GM21737 (cell line): ENCODE data around the gene UPK2.

Source experiments
- ATAC-seq: cut with Tn5 transposase; IDR thresholded peaks from one replicate; pipeline ENCODE4 v1.9.1; 2021; ENCODE audit warnings: mild to moderate bottlenecking, moderate library complexity; ENCODE audit not compliant: unreplicated experiment

Gene UPK2

DNA sequence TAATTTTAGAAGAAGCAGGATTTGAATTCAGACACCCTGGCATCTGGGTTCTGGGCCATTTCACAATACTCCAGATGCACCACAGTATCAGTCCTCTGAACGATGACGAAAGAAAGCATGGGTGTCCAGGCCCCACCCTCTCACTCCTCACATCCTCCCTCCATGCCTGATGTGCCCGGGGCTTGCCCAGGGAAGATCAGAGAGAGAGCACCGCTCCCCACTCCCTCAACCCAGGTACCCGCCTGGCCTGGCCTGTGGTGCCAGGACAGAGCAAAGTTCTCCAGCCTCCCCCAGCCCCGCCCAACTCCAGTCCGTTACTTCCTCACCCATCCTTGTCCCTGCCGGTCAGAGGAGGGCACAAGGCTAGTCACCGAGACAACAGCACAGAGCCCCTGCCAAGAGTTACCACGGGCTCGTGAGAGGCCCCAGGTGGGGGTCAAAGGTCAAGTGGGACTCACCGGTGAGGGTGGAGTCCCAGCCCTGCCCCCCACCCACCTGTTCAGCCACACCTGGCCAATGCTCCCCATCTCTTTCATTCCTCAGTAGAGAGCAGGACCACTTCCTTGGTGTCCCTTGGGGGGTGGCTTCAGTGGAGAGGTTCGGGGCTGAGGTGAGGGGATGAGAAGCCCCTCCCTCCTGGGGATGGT lies 38.5 kb upstream of the UPK2 start:
- ATAC-seq = no peak

DNA sequence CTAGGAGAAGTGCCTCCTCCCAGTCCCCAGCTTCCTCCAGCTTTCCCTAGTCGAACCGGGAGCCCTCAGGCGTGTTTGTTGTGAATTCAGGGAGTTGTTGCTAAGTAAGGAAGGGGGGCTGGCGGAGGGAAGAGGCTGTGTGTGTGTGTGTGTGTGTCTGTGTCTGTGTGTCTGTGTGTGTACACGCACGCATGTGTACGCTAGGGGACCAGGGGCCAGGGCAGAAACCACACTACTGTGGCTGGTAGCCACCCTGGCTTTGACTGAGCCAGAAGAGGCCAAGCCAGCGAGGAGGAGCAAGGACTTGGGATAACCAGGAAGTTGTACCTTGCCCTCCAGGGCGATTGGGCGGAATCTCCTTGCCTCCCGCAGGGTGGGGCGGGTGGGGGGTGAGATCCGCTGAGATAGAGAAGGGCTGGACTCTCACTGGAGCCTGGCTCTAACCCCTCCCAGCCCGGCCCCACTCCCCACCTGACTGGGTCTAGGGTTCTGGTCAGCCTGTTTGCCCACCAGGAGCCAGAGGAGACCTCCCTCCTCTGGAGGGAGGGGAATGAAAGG lies 37.9 kb upstream of the UPK2 start:
- no peak for ATAC-seq

DNA sequence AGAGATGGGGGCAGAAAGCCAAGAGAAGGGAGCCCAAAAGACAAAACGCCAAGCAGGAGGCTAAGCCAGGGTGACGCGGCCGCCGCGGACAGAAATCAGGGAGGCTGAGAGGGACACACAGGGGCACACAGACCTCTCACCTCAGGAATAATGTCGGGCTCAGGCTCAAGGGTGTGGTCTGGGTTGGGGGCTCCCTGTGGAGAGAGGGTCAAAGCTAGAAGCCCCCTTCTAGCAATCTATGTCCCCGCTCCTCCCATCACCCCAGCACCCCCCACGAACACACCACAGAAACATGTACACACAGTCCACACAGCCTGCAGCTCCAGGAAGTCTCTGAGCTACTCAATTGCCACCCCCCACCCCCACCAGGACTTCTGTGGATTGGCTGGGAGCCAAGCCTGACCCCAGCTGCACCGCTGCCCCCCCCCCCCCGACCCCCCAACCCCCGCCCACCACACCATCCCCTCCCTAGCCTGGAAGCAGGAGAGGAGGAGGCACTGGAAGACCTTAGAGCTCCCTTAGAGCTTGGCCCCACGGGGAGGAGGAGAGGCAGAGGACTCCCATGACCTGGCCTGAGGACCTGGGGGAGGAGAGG lies 37.3 kb upstream of the UPK2 start:
- no peak for ATAC-seq

DNA sequence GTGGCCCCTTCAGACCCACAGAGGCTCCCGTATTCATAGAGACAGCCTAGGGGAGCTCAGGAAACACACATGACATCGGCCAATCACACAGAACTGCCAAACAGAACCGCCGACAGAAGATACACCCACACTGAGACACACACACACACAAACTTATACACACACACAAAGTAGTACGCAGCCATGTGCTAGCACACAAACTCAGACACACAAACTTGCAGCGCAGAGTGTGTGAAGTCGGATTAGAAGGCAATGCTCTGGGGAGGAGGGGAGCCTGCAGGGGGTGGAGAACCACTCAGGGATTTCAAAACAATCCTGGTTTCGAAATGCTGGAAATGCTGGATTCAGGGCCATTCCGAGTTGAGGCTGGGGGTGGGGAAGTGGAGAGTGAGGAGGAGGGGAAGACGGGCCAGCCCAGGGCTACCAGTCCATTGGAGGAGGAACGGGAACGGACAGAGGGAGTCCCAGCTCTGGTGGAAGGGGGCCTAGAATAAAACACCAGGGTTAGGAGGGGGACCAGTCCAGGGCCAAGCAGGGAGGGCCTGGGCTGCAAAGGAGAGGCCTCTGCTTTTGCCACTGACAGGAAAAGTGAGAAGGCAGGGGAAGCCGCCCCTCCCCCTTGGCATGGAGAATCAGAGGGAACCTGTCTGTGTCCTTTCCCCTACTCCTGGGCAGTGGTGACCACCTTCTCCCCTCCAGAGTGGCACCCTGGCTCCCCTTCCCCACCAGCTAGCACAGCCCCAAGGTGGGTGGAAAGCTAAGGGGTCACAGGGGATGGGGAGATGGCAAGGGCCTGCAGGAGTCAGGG lies 34.8 kb upstream of the UPK2 start:
- no peak for ATAC-seq

DNA sequence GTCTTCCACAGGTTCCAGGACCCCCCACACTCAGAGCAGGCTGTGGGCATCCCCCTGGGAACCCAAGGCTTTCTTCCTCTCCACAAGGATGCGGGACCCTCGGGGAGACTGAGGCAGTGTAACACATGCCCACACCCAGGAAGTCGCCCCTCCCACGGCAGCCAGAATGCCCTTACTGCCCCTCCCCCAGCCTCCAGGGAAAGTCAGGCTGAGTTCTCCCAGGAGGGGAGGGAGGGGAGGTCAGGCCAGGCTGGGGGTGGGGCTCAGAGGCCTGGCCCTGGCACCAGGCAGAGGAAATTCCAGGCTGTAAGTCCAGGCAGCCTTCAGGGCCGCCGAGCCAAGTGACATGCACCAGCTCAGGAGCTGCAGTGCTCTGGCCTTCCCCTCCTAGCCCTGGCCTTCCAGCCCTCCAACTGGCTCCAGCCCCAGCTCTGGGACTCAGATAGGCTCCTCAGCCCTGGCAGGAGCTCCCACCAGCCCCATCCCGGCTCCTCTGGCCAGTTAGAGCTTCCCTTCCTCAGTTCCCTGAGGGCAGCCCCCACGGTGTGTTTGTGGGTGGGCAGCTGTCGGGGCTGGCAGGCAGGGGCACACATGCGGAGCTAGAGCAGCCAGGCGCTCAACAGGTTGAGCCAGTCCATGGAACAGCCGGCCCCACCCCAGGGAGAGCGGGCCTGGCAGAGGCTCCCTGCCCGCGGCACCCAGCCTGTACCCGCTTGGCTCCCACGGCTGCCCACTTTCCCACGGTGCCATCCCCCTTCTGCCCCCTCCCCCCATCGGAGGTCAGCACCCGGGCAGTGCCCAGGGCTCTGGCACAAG lies 34.0 kb upstream of the UPK2 start:
- no peak for ATAC-seq

GRCh38 chr11:118922745-118923627 lies 33.1 kb upstream of the UPK2 start:
- no peak for ATAC-seq

- ATAC-seq = no peak
Measured at GRCh38 chr11:118923721-118924587, 32.1 kb upstream of the UPK2 start.

GRCh38 chr11:118924591-118925585 lies 31.2 kb upstream of the UPK2 start:
- no peak for ATAC-seq

GRCh38 chr11:118927554-118928100 lies 28.5 kb upstream of the UPK2 start:
- no peak for ATAC-seq

DNA sequence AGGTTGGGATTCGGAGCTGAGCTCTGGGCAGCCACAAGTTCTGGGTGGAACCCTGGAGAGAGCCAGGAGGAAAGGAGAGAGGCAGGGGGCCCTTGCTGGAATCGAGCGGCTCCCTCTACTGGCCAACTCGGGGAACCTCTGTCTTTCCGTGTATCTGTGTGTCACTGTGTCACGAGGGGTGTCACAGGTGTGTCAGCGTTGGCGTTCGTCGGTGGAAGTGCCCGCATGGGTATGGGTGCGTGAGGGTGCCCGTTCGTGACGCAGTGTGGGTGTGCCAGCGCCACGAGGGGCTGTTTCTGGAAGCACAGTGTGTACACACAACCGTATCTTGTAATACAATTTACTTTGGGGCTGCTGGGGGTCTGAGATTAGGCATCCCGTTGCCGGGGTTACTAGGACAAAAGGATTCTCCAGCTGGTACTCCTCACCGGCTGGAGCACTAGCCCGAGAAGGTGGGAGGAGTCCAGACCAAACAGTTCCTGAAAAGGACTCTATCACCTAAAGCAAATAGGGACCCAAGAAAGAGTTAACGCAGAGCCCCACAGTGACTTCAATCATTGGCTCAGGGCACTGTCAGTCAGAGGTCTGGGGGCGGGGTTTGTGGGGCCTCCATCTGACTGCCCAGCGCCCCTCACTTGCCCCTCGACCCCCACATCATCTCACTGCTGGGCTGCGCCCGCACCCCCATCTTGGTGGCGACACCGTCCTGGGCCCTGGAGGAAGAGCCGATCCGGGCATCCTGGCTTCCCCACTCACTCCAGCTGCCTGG lies 27.8 kb upstream of the UPK2 start:
- ATAC-seq = peak; percentile 35

- no peak for ATAC-seq
Measured at GRCh38 chr11:118928870-118929500, 27.1 kb upstream of the UPK2 start.

DNA sequence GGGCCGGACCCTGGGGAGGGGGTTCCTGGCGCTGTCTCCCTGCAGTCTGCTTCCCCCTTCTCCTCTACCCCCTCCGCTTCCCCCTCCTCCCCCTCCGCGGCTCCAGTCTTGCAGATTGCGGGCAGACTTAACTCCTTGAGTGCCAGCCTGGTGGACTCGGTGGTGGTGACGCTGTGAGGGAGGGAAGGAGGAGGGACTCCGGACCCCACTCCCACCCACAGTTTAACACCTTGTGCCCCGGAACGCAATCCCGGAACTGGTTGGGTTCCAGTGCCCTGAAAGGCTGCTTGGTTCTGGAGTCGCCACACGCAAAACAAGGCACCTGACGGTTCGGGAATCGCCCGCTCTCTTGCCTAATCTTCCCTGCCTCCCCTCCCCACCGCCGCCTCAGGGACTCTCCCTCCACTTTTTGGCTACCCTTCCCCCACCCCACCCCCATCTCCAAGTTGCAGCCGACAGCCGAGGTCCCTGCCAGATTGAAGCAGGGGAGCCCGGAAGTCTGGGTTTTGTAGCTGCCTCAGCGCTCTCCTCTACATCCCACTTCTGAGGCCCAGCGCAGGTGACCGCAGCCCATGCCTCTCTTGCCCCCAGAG lies 26.5 kb upstream of the UPK2 start:
- no peak for ATAC-seq

DNA sequence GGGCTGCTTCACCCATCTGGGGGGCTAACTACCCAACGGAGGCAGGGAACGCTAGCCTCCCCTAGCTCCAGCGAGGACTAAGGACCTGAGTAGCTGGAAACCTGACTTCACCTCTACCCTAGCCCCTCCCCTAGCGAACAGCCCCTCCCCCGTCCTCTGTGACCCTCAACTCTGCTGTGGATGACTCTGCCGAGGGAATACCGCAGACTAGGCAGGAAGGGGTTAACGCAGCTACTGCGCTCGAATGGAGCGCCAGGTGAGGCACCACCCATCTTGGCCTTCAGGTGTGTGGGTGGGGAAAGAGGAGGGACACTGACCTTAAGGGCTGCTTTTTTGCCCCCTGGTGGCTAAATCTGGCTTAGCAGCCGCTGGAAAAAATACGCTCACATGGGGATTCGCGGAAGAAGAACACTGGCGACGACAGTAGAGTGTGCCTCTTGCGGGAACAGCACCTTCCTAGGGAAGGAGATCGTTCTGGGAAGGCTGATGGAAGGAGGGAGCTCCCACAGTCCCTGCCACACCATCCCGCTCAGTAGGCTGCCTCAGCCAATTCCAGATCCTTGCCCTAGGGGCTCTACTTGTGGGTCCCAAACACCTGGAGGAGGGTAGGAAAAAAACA lies 25.9 kb upstream of the UPK2 start:
- ATAC-seq = no peak

DNA sequence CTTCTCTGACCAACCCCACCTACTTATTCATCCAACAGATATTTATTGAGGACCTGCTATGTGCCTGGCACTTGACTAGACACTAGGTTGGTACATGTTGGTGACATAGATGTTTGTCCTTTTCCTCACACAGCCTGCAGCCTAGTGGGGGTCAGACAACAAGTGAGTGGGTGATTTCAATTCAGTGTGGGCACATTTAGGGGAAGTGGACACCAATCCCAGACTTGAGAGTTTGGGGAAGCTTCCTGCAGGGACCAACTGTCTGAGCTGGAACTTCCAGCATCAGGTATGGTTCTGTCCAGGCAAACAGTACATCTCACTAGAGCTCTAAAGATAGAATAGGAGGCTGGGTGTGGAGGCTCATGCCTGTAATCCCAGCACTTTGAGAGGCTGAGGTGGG lies 24.5 kb upstream of the UPK2 start:
- no peak for ATAC-seq

- no peak for ATAC-seq
Measured at GRCh38 chr11:118933486-118933885, 22.6 kb upstream of the UPK2 start.

- no peak for ATAC-seq
Measured at GRCh38 chr11:118935376-118935775, 20.7 kb upstream of the UPK2 start.
